Prostate gland (tissue), 2 donors: ENCODE results near the gene WDFY2. TPM values are rescaled to one million over a fixed set of nuclear protein-coding genes. Genes with fewer than 3 reads are reported as not detected.

Experiments used
- DNase-seq: peaks from one replicate; pipeline ENCODE4 v3.0.0-alpha.2; 2019; ENCODE audit warnings: low spot score
- H3K27ac ChIP-seq, 2 donors: fragments of 200-600 bp; sonication (generic); 2 replicates each; pipeline ENCODE4 v1.5.1; 2017 to 2019
- H3K27me3 ChIP-seq: fragments of 200-600 bp; sonication (generic); replicated peaks from 2 replicates; pipeline ENCODE4 v1.5.1; 2019; ENCODE audit not compliant: insufficient read depth
- H3K36me3 ChIP-seq, 2 donors: fragments of 200-600 bp; sonication (generic); 1 replicate in 1 of 2; 2 replicates in 1 of 2; pipeline versions ENCODE4 v1.5.1 to v1.8.1; 2017 to 2019
- H3K4me1 ChIP-seq: fragments of 200-600 bp; sonication (generic); replicated peaks from 2 replicates; pipeline ENCODE4 v1.5.1; 2019
- H3K4me3 ChIP-seq, 2 donors: fragments of 200-600 bp; sonication (generic); 2 replicates each; pipeline ENCODE4 v1.5.1; 2017 to 2019
- H3K9me3 ChIP-seq: fragments of 200-600 bp; sonication (generic); 2 replicates; pipeline ENCODE4 v1.5.1; 2017
- POLR2A ChIP-seq: fragments of 450-650 bp; IDR thresholded peaks from one replicate; pipeline ENCODE4 v1.6.1; 2016; ENCODE audit warnings: antibody characterized with exemption, mild to moderate bottlenecking
- POLR2AphosphoS5 ChIP-seq: sonication (generic); formaldehyde crosslinking; IDR thresholded peaks from one replicate; pipeline ENCODE4 v1.6.1; 2017; ENCODE audit warnings: antibody characterized with exemption
- WGBS: methylation state at CpG from one replicate; pipeline ENCODE4 v1.1.5; 2018; 5-methylcytosine and 5-hydroxymethylcytosine counted together
- intact Hi-C: fragments of 100-400 bp; cut with DNase I; formaldehyde crosslinking; loops from one replicate; pipeline ENCODE4 v1.14.2; 2022
- total RNA-seq, 2 donors: library from RNA; depleted of rRNA; stranded (reverse); fragments of >200 nt; gene quantifications; one replicate each; pipeline ENCODE4 v1.1.0, GENCODE V29; 2016
- TF ChIP-seq, protein P1 (sequence below), 4 experiments: fragments of 200-600 bp in 2 of 4; fragments of 450-650 bp in 2 of 4; sonication (generic) in 2 of 4; IDR thresholded peaks; 1 replicate in 3 of 4; 2 replicates in 1 of 4; pipeline ENCODE4 v1.5.1; 2016 to 2019; ENCODE audit warnings: antibody characterized with exemption in 4 of 4, mild to moderate bottlenecking in 2 of 4, moderate library complexity in 2 of 4

Gene WDFY2
- total RNA-seq, 2 donors from 2014 or later, result 7.9 to 23.2 TPM

DNA sequence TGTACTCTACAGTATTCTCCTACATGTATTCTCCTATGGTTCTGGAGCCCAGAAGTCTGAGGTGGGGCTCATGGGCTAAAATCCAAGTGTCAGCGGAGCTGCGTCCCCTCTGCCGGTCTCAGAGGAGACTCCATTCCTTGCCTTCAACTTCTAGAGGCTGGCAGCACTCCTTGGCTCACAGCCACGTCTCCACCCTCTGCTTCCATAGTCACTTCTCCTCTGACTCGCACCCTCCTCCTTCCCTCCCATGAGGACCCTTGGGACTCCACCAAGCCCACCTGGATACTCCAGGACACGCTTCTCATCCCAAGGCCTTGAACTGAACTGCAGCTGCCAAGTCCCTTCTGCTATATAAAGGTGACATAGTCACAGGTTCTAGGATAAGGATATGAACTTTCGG is 191.9 kb downstream of the WDFY2 start:
- WGBS, result 87% methylated on average over 7 of the region's 7 CpGs
- H3K27me3 ChIP-seq, result no peaks in the 10 kb centered on the region
- no peaks in the 10 kb centered on the region for H3K36me3 ChIP-seq
- DNase-seq, result no peak
- no peaks in the 10 kb centered on the region for H3K9me3 ChIP-seq
- TF ChIP-seq POLR2A (no peak), POLR2AphosphoS5 (no peak)
- TF ChIP-seq, protein P1, sequence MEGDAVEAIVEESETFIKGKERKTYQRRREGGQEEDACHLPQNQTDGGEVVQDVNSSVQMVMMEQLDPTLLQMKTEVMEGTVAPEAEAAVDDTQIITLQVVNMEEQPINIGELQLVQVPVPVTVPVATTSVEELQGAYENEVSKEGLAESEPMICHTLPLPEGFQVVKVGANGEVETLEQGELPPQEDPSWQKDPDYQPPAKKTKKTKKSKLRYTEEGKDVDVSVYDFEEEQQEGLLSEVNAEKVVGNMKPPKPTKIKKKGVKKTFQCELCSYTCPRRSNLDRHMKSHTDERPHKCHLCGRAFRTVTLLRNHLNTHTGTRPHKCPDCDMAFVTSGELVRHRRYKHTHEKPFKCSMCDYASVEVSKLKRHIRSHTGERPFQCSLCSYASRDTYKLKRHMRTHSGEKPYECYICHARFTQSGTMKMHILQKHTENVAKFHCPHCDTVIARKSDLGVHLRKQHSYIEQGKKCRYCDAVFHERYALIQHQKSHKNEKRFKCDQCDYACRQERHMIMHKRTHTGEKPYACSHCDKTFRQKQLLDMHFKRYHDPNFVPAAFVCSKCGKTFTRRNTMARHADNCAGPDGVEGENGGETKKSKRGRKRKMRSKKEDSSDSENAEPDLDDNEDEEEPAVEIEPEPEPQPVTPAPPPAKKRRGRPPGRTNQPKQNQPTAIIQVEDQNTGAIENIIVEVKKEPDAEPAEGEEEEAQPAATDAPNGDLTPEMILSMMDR (IDR thresholded peaks at IDR 0.05), result no peak
- H3K27ac ChIP-seq, result no peak overlapping the region
- H3K4me1 ChIP-seq, result no peaks in the 10 kb centered on the region
- intact Hi-C loops, result no loop called here
- H3K4me3 ChIP-seq, result no peak overlapping the region

DNA sequence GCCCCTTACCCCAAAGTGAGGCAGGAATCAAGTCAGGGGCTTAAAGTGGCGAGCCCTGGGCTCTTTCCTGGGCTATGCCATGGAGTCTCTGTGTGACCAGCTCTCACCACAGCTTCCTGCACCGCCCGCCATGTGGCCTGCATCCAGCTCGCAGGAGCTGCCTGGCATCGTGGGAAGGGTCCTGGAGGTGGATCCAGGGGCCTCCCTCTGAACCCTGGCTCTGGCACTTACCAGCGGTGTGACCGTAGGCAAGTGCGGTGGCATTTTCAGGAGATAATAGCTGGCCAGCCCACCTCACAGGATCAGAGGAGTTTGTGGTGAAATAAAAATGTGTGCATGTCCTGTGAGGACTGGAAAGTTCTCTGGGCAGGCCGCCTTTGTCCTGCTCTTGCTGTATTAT is 193.7 kb downstream of the WDFY2 start:
- no peak for DNase-seq
- H3K36me3 ChIP-seq, result no peaks in the 10 kb centered on the region
- no peak overlapping the region for H3K4me3 ChIP-seq
- WGBS, result 51% methylated on average over 9 of the region's 9 CpGs
- intact Hi-C loops, result no loop called here
- H3K27me3 ChIP-seq, result no peaks in the 10 kb centered on the region
- peak overlapping the region in 1 of 2 donors; percentile 15 for H3K27ac ChIP-seq
- TF ChIP-seq POLR2A (no peak), POLR2AphosphoS5 (no peak)
- TF ChIP-seq, protein P1 (IDR thresholded peaks at IDR 0.05), result no peak
- no peaks in the 10 kb centered on the region for H3K4me1 ChIP-seq
- H3K9me3 ChIP-seq, result no peaks in the 10 kb centered on the region

DNA sequence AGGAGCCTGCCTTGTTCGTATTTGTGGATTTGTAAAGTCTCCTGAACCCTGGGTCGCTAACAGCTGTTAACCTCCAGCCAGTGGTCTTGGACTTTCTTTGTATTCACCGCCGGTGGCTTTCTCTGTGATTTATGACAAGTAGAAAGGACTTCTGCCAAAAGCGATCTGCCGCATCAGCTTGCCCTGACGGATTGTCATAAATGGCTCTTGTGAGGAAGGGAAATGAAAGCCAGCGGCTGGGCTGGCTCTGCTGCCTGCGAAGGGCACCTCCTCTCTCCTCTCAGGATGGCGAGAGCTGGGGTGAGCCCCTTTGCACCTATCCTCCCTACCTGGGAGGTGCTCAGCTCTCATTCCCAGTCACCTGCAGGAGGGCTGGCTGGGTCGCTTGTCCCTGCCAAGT is 194.1 kb downstream of the WDFY2 start:
- TF ChIP-seq POLR2AphosphoS5 (peak; percentile 14), POLR2A (no peak)
- intact Hi-C loops, result no loop called here
- Histone ChIP-seq H3K9me3 (no peaks in the 10 kb centered on the region), H3K27me3 (no peaks in the 10 kb centered on the region), H3K4me3 (no peak overlapping the region), H3K36me3 (no peaks in the 10 kb centered on the region), H3K27ac (peak overlapping the region in 1 of 2 donors; percentile 15), H3K4me1 (no peaks in the 10 kb centered on the region)
- 24% methylated on average over 11 of the region's 11 CpGs for WGBS
- no peak for DNase-seq

DNA sequence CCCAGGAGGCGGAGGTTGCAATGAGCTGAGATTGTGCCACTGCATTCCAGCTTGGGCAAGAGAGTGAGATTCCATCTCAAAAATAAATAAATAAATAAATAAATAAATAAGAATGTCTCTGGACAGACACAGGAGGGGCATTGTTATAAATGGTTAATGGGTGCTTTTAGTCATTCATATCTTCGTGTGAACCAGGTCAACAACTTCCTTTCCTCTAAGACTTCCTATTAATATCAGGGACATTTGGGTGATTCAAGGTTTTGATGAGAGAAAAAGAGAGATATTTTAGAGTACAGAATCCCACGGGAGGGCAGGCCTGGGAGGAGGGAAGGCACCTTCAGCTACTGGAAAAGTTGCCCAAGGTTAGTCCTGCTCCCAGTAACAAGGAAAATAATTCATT is 195.8 kb downstream of the WDFY2 start:
- H3K4me1 ChIP-seq, result no peaks in the 10 kb centered on the region
- intact Hi-C loops, result no loop called here
- no peaks in the 10 kb centered on the region for H3K27me3 ChIP-seq
- no peaks in the 10 kb centered on the region for H3K36me3 ChIP-seq
- TF ChIP-seq, protein P1 (IDR thresholded peaks at IDR 0.05), result no peak
- TF ChIP-seq POLR2A, result no peak
- TF ChIP-seq POLR2AphosphoS5, result no peak
- no peak overlapping the region for H3K27ac ChIP-seq
- no peak overlapping the region for H3K4me3 ChIP-seq
- WGBS, result 82% methylated on average over 3 of the region's 3 CpGs
- DNase-seq, result no peak
- H3K9me3 ChIP-seq, result no peaks in the 10 kb centered on the region

DNA sequence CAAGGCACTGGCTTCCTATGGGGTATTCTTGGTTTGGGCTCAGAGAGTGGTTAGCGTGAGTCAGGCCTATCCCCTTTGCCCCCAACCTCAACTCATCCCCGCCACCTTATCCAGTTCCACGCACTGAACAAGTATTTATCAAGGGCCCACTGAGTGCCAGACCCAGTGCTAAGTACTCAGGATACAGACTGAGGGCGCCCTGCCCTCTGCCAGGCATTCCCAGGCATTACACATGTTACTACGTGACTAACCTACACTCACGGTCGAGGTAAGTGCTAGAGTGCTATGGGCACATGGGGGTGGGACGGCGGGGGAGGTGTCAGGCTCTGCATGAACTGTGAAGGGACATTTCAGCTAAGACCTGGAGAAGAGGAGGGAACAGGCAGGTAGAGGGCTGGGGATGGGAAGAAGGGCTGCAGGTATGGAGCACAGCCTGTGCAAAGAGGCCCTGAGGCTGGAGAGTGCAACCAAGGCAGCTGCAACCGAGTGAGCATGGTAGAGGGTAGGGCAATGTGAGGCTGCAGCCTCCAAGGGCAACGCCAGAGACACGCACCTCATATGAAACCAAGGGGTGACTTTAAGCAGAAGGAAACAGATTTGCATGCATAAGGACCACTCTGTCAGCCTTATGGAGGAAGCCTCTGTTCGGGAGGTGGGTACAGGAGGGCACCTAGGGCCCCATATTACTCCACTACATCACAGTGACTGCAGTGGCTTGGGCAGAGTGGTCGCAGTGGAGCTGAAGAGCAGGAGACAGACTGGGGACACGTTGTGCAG is 197.2 kb downstream of the WDFY2 start:
- intact Hi-C loops, result no loop called here
- Histone ChIP-seq H3K4me3 (no peak overlapping the region), H3K36me3 (no peaks in the 10 kb centered on the region), H3K27ac (no peak overlapping the region), H3K27me3 (no peaks in the 10 kb centered on the region), H3K4me1 (no peaks in the 10 kb centered on the region), H3K9me3 (no peaks in the 10 kb centered on the region)
- DNase-seq, result no peak
- 77% methylated on average over 15 of the region's 15 CpGs for WGBS
- TF ChIP-seq POLR2A, result no peak
- TF ChIP-seq POLR2AphosphoS5, result no peak
- TF ChIP-seq, protein P1 (IDR thresholded peaks at IDR 0.05), result peak in 2 of 4 experiments; percentile 28 to 30
